ENCODE data around the gene CHST11. TPM values are rescaled to one million over a fixed set of nuclear protein-coding genes. Genes with fewer than 3 reads are reported as not detected.

CHST11 gene
- polyA plus RNA-seq, 10 donors: 1.8 to 3.7 (median 2.5) TPM

- DNase-seq: no peak
Measured at GRCh38 chr12:104712968-104713367, 256.2 kb downstream of the CHST11 start.

GRCh38 chr12:104713444-104713843 lies 256.7 kb downstream of the CHST11 start:
- DNase-seq: no peak

DNA sequence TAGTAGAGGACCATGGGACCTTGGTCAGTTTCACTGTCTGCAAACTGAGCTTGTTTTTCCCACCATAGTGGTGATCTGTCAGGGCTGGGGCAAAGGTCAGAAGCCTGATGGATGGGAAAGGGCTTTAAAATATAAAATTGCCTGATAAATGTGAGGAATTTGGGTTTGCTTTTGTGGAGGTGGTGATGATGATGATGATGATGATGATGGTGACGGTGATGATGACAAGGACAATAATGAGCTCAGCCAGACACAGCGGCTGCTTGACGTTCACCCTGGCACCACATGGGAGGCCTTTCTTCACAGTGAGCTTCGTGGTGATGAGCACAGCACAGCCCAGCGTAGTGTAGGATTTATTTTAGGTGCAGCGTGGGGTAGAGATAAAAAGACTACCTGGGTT lies 257.6 kb downstream of the CHST11 start:
- no peak for DNase-seq

- DNase-seq: no peak
Measured at GRCh38 chr12:104716172-104716571, 259.4 kb downstream of the CHST11 start.

DNA sequence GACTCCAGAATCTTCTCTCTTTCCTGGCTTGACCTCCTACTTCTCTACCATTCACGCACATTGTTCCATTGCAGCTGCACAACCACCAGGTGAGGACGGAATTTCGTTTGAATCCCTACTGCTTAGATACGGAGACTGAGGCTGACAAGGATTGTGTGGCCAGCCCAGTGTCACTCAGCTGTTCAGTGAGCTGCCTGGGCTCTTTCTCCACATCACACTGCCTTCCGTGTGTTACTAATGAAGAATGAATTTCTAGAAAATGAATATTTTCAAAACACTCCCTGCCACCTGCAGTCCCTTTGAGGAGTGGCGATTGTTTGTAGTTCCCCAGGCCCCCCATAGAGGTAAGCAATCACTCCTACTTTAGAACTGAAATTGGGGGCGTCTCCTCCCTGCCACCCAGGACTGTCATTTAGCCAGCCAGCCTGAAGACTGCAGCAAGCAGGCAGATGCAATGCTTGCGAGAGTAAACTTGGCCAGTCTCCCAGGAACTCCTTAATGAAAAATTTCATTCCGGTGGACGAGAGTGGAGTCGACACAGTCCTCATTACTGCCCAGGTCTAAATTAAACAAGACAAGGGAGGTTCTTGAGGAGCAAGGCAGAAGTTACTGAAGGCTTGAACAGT lies 261.7 kb downstream of the CHST11 start:
- no peak for DNase-seq

- DNase-seq: no peak
Measured at GRCh38 chr12:104719700-104720338, 263.1 kb downstream of the CHST11 start.

DNA sequence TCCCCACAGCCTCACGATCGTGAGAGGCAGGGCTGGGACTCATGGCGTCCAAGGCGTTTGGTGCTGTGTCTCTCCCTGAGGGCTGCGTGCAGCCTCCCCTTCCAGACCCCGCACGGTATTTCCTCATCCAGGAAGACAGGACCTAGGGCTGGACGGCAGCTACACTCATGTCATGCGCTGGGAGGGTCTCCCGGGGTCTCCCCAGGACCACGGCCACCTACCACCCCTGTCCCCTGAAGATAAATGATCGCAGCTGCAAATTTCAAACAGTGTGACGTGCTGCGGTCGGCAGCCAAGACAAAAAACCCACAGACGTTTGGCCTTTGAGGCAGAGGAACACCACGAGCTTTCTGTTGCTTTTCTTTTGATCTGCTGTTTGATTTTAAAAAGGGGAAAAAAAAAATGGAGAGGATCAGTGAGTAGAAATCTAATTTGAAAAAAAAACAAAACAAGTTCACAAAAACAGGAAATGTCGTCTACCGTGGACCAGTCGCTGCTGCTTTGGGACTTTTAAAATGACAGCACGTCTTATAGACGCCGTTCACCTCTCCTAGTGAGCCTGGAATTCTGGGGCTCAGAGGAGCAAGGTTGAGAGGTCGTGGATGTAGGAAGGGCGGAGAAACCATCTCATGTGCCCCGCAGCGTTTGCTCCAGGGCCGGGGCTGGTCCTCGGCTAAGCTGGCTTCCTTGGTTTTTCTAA lies 263.7 kb downstream of the CHST11 start:
- DNase-seq: peak in 2 of 3 donors; percentile 40 to 72

DNA sequence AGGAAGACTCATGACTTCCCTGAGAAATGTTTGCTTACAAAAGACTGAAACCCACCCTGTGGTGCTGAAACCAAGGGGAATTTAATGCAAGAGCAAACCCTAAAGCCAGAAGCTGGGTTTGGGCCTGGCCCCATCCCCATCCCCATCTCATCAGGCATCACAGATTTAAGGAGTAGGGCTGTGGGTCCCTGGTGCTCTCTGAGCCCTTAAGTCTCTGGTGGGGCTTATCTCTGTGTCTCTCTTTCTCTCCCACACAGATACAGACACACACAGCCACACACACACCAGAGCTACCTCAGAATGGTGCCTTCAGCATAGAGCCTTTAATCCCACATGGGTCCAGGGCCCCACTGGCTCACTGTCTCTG lies 264.3 kb downstream of the CHST11 start:
- DNase-seq: no peak

DNA sequence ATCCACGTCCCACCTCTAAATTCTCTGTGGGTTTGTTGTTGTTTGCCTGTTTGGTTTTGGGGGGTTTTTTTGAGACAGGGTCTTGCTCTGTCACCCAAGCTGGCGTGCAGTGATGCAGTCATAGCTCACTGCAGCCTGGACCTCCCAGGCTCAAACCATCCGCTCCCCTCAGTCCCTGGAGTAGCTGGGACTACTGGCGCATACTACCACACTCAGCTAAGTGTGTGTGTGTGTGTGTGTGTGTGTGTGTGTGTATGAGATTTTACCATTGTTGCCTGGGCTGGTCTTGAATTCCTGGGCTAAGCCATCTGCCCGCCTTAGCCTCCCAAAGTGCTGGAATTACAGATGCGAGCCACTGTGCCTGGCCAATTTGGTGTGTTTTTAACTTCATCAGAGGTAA lies 265.2 kb downstream of the CHST11 start:
- DNase-seq: no peak

DNA sequence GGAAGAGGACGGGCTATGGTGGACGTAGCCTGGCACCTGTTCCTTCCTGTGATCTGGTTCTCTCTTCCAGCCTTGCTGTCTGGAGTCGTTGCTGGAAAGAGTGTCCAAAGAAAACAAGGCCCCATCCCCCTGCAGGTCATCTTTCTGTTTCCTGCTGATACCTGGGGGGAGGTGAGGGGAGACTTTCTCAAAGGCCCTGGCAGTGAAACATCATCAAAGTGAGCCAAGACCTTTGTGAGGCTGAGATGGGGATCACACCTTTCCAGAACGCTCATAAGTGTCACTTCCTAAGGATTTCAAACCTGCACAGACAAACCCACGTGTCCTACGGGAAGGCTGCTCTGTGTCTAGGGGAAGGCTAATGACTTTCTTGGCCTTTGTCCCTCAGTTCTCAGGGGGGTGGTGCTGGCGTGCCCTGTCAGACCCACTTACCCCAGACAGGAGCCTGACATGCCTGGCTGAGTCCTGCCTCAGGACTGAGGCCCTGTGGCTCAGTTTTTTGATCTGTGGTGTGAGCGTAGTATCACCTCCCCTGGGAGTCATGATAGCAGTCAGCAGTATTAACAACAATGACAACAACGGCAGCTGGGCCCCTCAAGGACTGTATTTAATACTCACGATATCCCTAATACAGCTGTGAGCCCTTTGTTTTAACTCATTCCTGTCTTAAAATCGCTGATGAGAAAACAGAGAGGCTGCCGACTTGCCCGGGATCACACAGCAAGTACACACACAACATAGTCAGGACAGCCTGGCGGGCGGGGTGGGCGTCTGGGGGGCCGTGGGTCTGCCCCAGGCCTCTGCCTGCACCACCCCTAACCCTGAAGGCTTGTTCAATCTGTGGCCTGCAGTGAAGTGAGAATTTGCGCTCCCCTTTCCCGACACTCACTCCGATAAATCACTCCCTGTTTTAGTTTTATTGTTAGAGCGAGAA lies 266.1 kb downstream of the CHST11 start:
- DNase-seq: no peak

GRCh38 chr12:104723895-104724294 lies 267.1 kb downstream of the CHST11 start:
- no peak for DNase-seq

GRCh38 chr12:104724992-104725585 lies 268.3 kb downstream of the CHST11 start:
- DNase-seq: no peak

- DNase-seq: no peak
Measured at GRCh38 chr12:104725610-104726009, 268.9 kb downstream of the CHST11 start.

GRCh38 chr12:104727726-104728465 lies 271.1 kb downstream of the CHST11 start:
- no peak for DNase-seq

GRCh38 chr12:104729091-104729490 lies 272.3 kb downstream of the CHST11 start:
- DNase-seq: no peak

GRCh38 chr12:104729610-104730446 lies 273.1 kb downstream of the CHST11 start:
- DNase-seq: no peak

GRCh38 chr12:104730763-104731162 lies 274.0 kb downstream of the CHST11 start:
- no peak for DNase-seq

DNA sequence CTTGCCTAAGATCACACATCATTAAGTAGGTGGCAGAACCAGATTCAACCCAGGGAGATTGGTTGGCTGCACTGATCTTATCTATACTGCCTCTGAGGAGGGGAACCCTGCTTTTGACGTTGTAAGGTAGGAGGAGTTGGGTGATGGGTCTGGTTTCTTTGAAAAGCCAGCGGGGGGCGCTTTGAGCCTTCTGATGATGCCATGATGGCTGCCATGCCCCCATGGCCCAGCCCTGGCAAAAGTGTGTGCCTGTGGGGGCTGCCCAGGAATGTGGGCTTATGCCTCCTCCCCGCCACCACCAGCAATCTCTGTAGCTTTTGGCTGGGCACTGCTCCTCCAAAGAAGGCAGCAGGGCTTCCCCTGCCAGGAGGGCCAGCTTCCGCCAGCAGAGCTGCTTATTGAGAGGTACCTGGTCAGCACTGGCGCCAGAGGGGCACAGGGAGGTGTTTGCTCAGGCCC lies 277.0 kb downstream of the CHST11 start:
- DNase-seq: no peak

DNA sequence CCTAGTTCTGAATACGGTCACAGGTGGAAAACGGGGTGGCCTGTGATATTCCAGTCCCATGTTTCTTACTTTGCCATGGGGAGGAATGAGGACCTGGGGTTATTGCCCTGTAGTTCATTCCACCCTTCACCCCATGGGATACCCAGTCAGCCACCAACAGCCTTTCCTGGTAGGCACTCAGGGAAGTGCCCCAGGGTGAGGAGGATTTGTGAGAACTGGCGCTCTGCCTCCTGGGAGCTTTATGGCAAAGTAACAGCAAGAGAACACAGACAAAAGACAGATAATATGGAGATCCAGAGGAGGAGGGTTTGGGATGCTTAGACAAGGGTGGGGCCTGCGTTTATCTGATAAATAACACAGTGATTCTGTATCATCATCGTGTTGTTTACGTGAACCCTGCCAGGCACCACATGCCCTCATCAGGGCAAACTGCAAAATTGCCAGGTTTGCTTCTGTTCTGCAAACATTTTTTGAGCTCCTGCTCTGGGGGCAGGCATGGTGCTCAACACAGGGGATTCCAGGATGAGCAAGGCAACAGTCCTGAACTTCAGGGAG lies 277.9 kb downstream of the CHST11 start:
- no peak for DNase-seq

DNA sequence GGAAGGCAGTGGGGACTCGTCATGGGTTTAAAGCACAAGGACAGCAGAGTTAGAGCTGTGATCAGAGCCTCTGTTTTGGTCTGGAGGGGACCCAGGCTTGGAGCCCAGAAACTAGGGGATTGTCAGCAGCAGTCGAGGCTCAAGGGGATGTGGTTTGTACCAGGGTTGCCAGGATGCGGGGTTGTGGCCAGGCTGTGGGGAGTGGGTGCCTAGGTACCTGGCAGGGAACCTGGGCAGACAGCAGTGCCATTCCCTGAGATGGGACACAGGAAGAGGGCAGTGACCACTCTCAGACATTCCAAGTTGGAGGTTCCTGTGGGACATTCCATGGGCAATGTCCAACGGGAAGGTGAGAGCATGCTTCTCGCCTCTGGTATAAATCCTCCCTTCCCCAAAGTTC lies 279.1 kb downstream of the CHST11 start:
- no peak for DNase-seq

All from muscle of back (tissue), 11 donors.